Activated CD4-positive, alpha-beta T cell treated with anti-CD3 and anti-CD28 coated beads, Interleukin-2, Interleukin-6, amounts not matched to agents 100 ng/mL and 50 ng/mL, durations not matched to agents 16 hours and 8 hours (primary cell): ENCODE results near the gene WNT8A.

ENCODE experiments used
- DNase-seq: peaks from one replicate; pipeline ENCODE4 v3.0.0-alpha.2; 2020

Gene WNT8A

GRCh38 chr5:138092301-138092700 lies 8.5 kb downstream of the WNT8A start:
- no peak for DNase-seq

GRCh38 chr5:138093036-138093435 lies 9.2 kb downstream of the WNT8A start:
- DNase-seq, result no peak

- DNase-seq, result no peak
Observed at GRCh38 chr5:138095100-138095907, 11.5 kb downstream of the WNT8A start.

- DNase-seq, result peak; percentile 36
Observed at GRCh38 chr5:138096363-138096762, 12.5 kb downstream of the WNT8A start.

DNA sequence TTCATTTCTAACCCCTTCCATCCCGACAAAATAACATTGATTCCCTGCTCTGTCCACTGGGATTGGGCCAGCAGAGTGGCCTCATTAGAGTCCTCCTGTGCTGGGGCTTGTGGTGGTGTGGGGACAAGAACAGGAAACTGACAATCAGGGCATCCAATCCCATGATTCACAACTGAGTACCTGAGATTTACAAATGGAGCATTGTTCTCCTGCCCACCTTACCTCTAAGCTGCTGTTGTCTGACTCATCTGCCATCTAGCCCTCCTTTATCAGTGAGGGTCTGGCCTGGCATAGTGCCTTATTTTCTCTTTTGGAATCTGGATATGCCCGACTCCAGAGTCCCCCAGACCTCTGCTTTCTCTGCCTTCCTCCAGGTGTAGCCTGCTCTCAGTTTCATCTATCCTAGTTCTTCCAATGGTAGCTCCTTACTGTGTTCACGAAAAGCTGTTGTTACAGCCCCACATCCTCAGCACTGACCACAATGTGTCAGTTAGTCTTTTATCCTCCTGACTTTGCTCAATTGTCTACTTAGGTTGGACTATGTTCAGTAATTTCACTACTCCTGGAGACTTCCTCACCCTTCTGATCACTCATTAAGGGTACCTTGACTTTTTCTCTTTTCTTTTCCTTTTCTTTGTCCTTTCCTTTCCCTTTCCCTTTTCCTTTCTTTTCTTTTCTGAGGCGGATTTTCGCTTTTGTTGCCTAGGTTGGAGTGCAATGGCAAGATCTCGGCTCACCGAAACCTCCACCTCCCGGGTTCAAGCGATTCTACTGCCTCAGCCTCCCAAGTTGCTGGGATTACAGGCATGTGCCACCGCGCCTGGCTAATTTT lies 13.4 kb downstream of the WNT8A start:
- peak; percentile 45 for DNase-seq

GRCh38 chr5:138102454-138103318 lies 18.9 kb downstream of the WNT8A start:
- no peak for DNase-seq

GRCh38 chr5:138103319-138103637 lies 19.4 kb downstream of the WNT8A start:
- DNase-seq, result no peak

DNA sequence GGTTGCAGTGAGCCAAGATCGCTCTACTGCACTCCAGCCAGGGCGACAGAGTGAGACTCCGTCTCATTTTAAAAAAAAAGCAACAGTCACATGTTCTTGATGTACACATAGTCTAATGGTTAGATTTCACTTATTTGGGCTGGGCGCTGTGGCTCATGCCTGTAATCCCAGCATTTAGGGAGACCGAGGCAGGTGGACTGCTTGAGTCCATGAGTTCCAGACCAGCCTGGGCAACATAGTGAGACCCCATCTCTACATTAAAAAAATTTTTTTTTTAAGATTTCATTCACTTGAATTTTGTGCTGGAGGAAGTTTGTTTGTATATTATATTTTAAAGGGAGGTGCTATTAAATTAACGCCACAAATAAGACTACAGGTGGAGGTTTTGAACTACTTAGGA lies 21.9 kb downstream of the WNT8A start:
- DNase-seq, result no peak

DNA sequence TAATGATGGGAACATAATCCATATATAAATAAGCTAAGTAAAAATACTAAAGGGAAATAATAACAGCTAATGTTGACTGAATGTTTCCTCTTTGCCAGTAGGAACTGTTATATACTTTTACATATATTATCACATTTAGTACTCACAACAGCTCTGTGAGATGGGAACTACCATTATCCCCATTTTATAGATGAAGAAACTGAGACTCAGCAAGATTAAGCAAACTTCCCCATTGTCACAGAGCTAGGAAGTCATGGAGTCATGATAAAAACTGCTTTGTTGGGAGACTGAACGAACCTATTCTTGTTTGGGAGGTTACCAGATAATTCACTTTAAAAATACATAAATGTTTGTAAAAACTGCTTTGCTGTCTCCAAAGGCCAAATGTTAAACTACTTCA lies 23.4 kb downstream of the WNT8A start:
- no peak for DNase-seq

GRCh38 chr5:138109463-138110265 lies 25.8 kb downstream of the WNT8A start:
- no peak for DNase-seq

DNA sequence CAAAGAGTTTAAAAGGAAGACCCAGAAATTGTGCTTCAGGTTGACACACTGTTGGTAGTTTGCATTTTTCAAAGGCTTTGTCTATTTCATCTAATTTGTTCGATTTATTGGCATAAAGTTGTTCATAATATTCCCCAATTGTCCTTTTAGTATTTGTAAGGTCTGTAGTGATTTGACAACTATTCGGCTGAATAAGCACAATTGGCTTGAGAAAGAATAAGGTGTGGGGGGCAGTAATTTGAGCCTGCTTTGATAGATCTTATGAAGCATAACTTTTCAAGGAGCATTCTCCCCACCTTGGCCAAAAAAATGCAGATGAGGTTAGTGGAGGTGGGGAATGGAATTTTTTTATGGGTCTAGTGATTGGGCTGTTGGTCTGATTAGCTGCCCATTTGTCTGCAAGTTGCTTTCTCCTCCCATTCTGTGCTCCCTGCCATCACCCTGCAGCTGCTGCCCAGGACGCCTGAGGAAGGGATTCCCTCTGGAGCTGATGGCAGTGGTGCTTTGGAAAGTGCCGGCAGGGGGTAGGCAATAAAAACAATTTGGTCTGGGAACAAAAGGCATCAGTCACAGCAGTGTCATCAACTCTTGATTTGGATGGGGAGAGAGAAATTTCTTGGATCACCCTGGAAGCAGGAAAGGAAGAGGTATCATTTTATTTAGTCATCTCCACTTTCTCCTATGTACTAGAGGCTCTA lies 26.6 kb downstream of the WNT8A start:
- DNase-seq, result no peak

GRCh38 chr5:138111181-138111580 lies 27.3 kb downstream of the WNT8A start:
- no peak for DNase-seq

- DNase-seq, result no peak
Observed at GRCh38 chr5:138111937-138112336, 28.1 kb downstream of the WNT8A start.

DNA sequence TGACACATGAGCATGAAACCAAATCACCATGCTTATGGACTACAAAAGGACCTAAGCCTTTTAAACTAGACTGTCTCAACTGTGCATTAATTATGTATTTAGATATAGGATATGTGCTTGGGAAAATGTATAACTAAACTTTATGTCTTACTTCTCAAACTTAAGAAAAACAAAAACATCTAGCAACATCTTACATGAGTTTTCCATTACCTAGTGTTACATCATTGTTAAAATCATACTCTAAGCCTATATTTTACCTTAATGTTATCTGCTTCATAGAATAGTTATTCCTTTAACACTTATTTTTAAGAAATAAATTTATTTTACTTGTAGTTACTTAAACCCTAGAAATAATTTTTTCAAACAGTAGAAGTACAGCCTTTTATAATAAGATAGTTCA lies 31.4 kb downstream of the WNT8A start:
- no peak for DNase-seq

DNA sequence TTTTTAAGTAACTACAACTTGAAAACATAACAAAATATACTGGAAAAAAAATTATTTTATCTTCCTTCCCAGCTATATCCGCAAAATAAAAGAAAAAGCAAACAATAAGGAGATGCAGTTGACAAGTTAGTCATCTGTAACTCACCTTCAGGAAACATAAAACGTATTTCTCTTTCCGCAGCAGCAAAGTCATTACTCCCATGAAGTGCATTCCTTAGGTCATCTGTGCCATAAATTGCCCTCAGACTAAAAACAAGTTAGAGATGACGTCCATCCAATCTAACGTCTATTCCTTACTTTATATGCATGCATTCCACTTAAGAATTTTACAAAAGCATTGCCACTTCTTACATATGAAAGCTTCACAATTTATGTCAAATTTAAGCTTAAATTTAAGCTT lies 44.5 kb downstream of the WNT8A start:
- DNase-seq, result no peak

- DNase-seq, result no peak
Observed at GRCh38 chr5:138129347-138129746, 45.5 kb downstream of the WNT8A start.

GRCh38 chr5:138132543-138132942 lies 48.7 kb downstream of the WNT8A start:
- no peak for DNase-seq

DNA sequence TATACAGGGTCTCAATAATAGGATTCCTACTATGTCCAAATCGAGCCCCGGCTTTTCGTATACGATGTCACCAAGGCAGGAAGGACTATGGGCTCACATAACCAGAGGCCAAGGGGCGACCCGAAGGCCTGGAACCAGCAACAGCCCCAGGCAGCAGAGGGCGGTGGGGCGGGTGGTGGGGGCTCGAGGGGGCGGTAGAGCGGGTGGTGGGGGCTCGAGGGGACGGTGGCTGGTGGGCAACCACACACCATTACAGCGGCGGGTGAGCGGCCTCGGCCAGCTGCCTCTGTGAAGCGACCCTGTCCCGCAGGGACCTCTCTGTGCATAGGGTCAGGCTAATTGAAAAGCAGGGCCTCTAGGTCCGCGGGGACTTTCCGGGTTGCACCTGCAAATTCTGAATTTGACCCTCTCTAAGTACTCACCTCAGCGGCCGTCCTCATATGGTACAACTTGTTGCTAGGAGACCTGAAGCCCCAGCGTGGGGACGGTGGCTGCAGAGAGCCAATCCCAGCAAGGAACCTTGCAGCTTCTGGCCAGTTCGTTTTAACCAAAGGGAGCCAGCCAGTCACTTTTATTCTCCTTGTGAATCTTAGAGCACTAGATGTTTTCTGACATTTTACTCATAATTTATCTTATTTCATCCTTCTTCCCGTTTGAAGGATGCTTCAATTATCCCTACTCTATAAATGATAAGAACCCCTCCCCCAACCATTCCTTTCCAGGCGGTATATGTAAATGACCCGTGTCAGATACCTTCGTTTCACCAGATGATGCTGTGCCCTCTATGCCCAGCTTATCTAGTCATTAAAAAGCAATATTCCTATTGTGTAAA lies 55.3 kb downstream of the WNT8A start, which contains the start of gene NME5:
TSS of gene NME5 (minus strand) at position 480 of the 832 bp plus-strand sequence. CDS start 648 bp downstream, outside the sequence.
- DNase-seq, result peak; percentile 7

GRCh38 chr5:138139781-138140090 lies 55.9 kb downstream of the WNT8A start:
- no peak for DNase-seq

GRCh38 chr5:138140268-138140667 lies 56.4 kb downstream of the WNT8A start:
- DNase-seq, result no peak
